Mononuclear cell (primary cell): ENCODE data around the gene TXK. TPM values are rescaled to one million over a fixed set of nuclear protein-coding genes. Genes with fewer than 3 reads are reported as not detected.

Experiments
- H3K27me3 ChIP-seq: 2 replicates; pipeline ENCODE4 v1.6.0; 2011; ENCODE audit warnings: low read length, control low read depth; ENCODE audit not compliant: insufficient read depth
- H3K4me1 ChIP-seq: 2 replicates; pipeline ENCODE4 v1.5.1; 2011; ENCODE audit warnings: mild to moderate bottlenecking, low read length, control low read depth; ENCODE audit not compliant: insufficient read depth
- H3K4me3 ChIP-seq: 2 replicates; pipeline ENCODE4 v1.5.1; 2011; ENCODE audit warnings: mild to moderate bottlenecking, low read length, moderate library complexity
- H3K9me3 ChIP-seq: 2 replicates; pipeline ENCODE4 v1.5.1; 2011; ENCODE audit warnings: low read depth, mild to moderate bottlenecking, control low read depth, low read length
- total RNA-seq: library from RNA; depleted of rRNA; stranded (reverse); fragments of >200 nt; gene quantifications from one replicate; pipeline ENCODE4 v1.2.3, GENCODE V29; 2012

TXK gene
- total RNA-seq, 1 donor = 74.9 TPM

- Histone ChIP-seq H3K4me1 (no peaks in the 10 kb centered on the region), H3K27me3 (no peaks in the 10 kb centered on the region), H3K9me3 (peaks cover 26% of the 10 kb centered on the region), H3K4me3 (no peak overlapping the region)
Measured at GRCh38 chr4:48152259-48152658, 18.2 kb upstream of the TXK start.

- H3K4me3 ChIP-seq = no peak overlapping the region
- no peaks in the 10 kb centered on the region for H3K27me3 ChIP-seq
- no peaks in the 10 kb centered on the region for H3K4me1 ChIP-seq
- peaks cover 13% of the 10 kb centered on the region for H3K9me3 ChIP-seq
Measured at GRCh38 chr4:48149827-48150370, 15.8 kb upstream of the TXK start.

- Histone ChIP-seq H3K4me1 (no peaks in the 10 kb centered on the region), H3K4me3 (no peak overlapping the region), H3K9me3 (no peaks in the 10 kb centered on the region), H3K27me3 (no peaks in the 10 kb centered on the region)
Measured at GRCh38 chr4:48147621-48148020, 13.6 kb upstream of the TXK start.

GRCh38 chr4:48141048-48141447 is 7.0 kb upstream of the TXK start:
- Histone ChIP-seq H3K27me3 (no peaks in the 10 kb centered on the region), H3K4me3 (no peak overlapping the region), H3K9me3 (no peaks in the 10 kb centered on the region), H3K4me1 (peaks cover 43% of the 10 kb centered on the region)

- no peaks in the 10 kb centered on the region for H3K27me3 ChIP-seq
- no peaks in the 10 kb centered on the region for H3K9me3 ChIP-seq
- peaks cover 55% of the 10 kb centered on the region for H3K4me1 ChIP-seq
- H3K4me3 ChIP-seq = no peak overlapping the region
Measured at GRCh38 chr4:48139691-48140090, 5.6 kb upstream of the TXK start.

GRCh38 chr4:48138936-48139335 is 4.9 kb upstream of the TXK start:
- no peaks in the 10 kb centered on the region for H3K9me3 ChIP-seq
- no peaks in the 10 kb centered on the region for H3K27me3 ChIP-seq
- H3K4me3 ChIP-seq = no peak overlapping the region
- peaks cover 55% of the 10 kb centered on the region for H3K4me1 ChIP-seq

- Histone ChIP-seq H3K27me3 (no peaks in the 10 kb centered on the region), H3K4me3 (no peak overlapping the region), H3K4me1 (peaks cover 55% of the 10 kb centered on the region), H3K9me3 (no peaks in the 10 kb centered on the region)
Measured at GRCh38 chr4:48138511-48138910, 4.5 kb upstream of the TXK start.

- H3K4me3 ChIP-seq = no peak overlapping the region
- peaks cover 55% of the 10 kb centered on the region for H3K4me1 ChIP-seq
- H3K27me3 ChIP-seq = no peaks in the 10 kb centered on the region
- H3K9me3 ChIP-seq = no peaks in the 10 kb centered on the region
Measured at GRCh38 chr4:48137846-48138245, 3.8 kb upstream of the TXK start.

- peak overlapping the region; percentile 48 for H3K4me3 ChIP-seq
- H3K4me1 ChIP-seq = peaks cover 54% of the 10 kb centered on the region
- H3K27me3 ChIP-seq = no peaks in the 10 kb centered on the region
- no peaks in the 10 kb centered on the region for H3K9me3 ChIP-seq
Measured at GRCh38 chr4:48133669-48134068, 381 bp downstream of the TXK start.

GRCh38 chr4:48131736-48132135 is 2.3 kb downstream of the TXK start:
- Histone ChIP-seq H3K4me3 (peak overlapping the region; percentile 48), H3K9me3 (no peaks in the 10 kb centered on the region), H3K4me1 (peaks cover 54% of the 10 kb centered on the region), H3K27me3 (no peaks in the 10 kb centered on the region)

GRCh38 chr4:48130100-48130499 is 4.0 kb downstream of the TXK start:
- Histone ChIP-seq H3K4me1 (peaks cover 48% of the 10 kb centered on the region), H3K9me3 (no peaks in the 10 kb centered on the region), H3K4me3 (peak overlapping the region; percentile 5)

GRCh38 chr4:48129307-48130014 is 4.6 kb downstream of the TXK start:
- Histone ChIP-seq H3K4me1 (peaks cover 46% of the 10 kb centered on the region), H3K27me3 (no peaks in the 10 kb centered on the region), H3K9me3 (no peaks in the 10 kb centered on the region), H3K4me3 (peak overlapping the region; percentile 5)

More at GRCh38 chr4:48130100-48130499, 4.0 kb downstream of the TXK start:
- no peaks in the 10 kb centered on the region for H3K27me3 ChIP-seq

GRCh38 chr4:48127682-48128404 is 6.2 kb downstream of the TXK start:
- no peaks in the 10 kb centered on the region for H3K9me3 ChIP-seq
- H3K4me1 ChIP-seq = peaks cover 60% of the 10 kb centered on the region
- H3K4me3 ChIP-seq = no peak overlapping the region
- no peaks in the 10 kb centered on the region for H3K27me3 ChIP-seq

- Histone ChIP-seq H3K4me3 (no peak overlapping the region), H3K27me3 (no peaks in the 10 kb centered on the region), H3K4me1 (peaks cover 60% of the 10 kb centered on the region), H3K9me3 (no peaks in the 10 kb centered on the region)
Measured at GRCh38 chr4:48127231-48127630, 6.8 kb downstream of the TXK start.

GRCh38 chr4:48126621-48127020 is 7.4 kb downstream of the TXK start:
- Histone ChIP-seq H3K9me3 (no peaks in the 10 kb centered on the region), H3K4me1 (peaks cover 64% of the 10 kb centered on the region), H3K4me3 (no peak overlapping the region), H3K27me3 (no peaks in the 10 kb centered on the region)
